GM21576 (cell line): ENCODE results near the gene MAPK14.
"Not testable (repeated sequence)": the region's sequence is repeated elsewhere in the genome, so short reads cannot be mapped to it uniquely, and the experiment has no call there.

ENCODE experiments used
- ATAC-seq: cut with Tn5 transposase; IDR thresholded peaks from one replicate; pipeline ENCODE4 v1.9.1; 2021; ENCODE audit warnings: mild to moderate bottlenecking, moderate library complexity; ENCODE audit not compliant: unreplicated experiment

The MAPK14 gene

DNA sequence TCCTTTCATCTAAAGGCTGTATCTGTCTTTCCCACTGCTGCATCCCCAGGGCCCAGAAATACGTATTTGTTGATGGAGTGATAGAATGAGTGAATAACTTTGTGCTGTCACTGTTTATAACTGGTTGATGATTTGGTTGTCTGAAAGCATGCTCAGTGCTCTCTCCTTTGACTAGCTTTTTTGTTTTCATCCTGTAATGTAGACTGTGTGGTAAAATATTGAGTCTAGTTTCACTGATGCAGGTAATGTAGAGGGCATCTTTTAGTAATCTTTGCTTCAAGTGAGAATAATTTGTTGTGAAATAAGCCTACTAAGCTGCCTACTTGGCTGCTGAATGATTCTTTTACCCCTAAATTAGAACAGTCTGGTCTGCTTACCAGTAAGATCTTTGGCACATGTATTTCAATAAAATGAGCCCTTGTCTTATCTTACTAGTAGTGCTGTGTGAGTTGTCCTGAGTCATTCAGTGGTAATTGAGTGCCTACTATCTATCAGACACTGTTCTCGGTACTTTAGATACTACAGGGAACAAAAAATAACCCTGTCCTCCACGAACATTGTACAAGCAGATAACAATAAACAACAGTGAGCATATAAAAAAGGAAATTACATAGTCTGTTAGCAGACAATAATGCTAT lies 39.9 kb downstream of the MAPK14 start:
- no peak for ATAC-seq

DNA sequence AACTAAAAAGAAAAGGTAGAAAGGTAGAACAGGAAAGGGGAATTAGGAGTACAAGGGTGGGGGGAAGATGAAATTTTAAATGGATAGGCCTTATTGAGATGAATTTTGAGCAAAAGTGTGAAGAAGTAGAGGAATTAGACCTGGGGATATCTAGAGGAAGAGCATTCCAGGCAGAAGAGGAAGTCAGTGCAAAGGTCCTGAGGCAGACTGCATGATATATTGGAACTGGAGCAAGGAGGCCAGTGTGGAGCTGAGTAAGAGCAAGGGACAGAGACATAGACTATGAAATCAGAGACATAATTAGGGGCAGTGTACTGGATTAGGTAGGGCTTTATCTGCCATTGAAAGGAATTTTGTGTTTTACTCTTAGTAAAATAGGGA lies 40.4 kb downstream of the MAPK14 start:
- ATAC-seq = no peak

GRCh38 chr6:36068586-36068985 lies 41.0 kb downstream of the MAPK14 start:
- ATAC-seq = no peak

GRCh38 chr6:36069573-36069972 lies 42.0 kb downstream of the MAPK14 start:
- ATAC-seq = no peak

DNA sequence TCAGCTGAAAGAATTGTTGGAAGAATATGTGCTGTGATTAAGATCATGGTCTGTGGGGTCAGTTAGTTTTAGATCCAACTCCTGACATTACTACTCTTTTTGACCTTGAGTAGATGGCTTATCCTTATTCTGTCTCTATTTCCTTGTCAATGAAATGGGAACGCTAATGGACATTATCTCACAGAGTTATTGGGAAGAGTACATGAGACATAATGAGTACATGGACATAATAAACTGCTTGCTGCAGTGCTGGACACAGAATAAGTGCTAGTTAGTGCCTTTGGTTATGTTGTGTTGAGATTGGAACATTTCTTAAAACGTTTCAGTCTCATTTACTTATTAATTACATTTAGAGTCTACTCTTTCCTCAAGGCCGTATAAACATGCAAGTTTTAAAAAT lies 42.6 kb downstream of the MAPK14 start:
- ATAC-seq = no peak

GRCh38 chr6:36071281-36071680 lies 43.7 kb downstream of the MAPK14 start:
- ATAC-seq = no peak

DNA sequence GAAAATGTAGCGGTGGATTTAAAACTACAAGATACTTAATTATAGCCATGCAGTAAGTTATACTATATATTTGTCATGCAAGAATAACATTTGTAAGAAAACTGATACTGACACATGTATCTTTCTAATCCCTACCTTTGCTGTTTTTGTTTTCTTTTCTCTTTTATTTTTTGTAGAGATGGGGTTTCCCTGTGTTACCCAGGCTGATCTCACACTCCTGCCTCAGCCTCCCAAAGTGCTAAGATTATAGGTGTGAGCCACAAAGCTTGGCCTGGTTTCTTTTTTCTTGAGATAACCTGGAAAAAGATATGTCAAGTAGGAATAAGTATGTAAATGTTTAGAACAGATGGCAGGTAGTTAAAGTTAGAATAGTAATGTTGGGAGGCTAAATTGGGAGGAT lies 44.1 kb downstream of the MAPK14 start:
- no peak for ATAC-seq

DNA sequence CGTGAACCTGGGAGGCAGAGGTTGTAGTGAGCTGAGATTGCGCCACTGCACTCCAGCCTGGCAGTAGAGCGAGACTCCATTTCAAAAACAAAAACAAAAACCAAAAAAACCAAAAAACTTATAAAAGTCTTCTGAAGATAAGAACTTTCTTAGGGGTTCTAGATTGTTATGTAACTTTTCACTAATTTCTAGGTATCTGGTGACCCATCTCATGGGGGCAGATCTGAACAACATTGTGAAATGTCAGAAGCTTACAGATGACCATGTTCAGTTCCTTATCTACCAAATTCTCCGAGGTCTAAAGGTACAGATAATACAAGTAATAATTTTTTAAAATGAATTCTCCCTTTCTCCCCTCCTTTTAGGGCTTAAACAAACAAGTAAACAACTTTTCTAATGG lies 45.1 kb downstream of the MAPK14 start:
- no peak for ATAC-seq

- no peak for ATAC-seq
These were observed 46.0 kb downstream of the MAPK14 start for GRCh38 chr6:36073587-36073986.

GRCh38 chr6:36075656-36076055 lies 48.0 kb downstream of the MAPK14 start:
- ATAC-seq = no peak

- ATAC-seq = no peak
These were observed 48.8 kb downstream of the MAPK14 start for GRCh38 chr6:36076178-36077063.

- ATAC-seq = no peak
These were observed 50.6 kb downstream of the MAPK14 start for GRCh38 chr6:36078159-36078558.

- ATAC-seq = no peak
These were observed 52.0 kb downstream of the MAPK14 start for GRCh38 chr6:36079601-36080000.

DNA sequence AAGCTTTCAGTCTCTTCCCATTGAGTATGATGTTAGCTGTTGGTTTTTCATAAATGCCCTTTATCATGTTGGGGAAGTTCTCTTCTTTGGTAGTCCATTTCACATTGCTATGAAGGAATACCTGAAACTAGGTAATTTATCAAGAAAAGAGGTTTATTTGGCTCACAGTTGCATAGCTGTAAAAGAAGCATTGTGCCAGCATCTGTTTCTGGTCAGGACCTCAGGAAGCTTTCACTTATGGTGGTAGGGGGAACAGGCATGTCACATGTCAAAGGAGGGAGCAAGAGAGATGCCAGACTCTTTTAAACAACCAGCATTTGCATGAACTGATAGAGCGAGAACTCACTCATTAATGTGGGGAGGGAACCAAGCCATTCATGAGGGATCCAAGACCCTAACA lies 54.7 kb downstream of the MAPK14 start:
- no peak for ATAC-seq

GRCh38 chr6:36083446-36083845 lies 55.8 kb downstream of the MAPK14 start:
- no peak for ATAC-seq

- ATAC-seq = not testable (repeated sequence)
These were observed 60.6 kb downstream of the MAPK14 start for GRCh38 chr6:36088204-36088603.

- ATAC-seq = no peak
These were observed 61.4 kb downstream of the MAPK14 start for GRCh38 chr6:36089048-36089447.

DNA sequence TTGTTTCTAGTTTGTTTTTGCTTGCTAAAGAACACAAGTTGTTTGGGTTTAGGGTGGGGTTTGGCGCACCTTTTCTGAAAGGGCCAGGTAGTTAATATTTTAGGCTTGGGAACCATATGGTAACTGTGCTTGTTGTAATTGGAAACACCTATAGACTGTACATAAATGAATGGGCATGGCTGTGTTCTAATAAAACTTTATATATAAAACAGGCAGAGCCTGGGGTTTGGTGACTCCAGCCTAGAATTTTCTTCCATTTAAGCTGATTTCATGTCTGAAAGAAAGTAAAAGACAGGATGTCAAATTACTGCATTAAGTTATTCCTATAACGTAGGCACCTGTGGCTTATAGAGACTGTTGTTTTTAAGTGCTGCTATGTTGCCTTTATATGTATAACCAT lies 66.6 kb downstream of the MAPK14 start:
- ATAC-seq = no peak

DNA sequence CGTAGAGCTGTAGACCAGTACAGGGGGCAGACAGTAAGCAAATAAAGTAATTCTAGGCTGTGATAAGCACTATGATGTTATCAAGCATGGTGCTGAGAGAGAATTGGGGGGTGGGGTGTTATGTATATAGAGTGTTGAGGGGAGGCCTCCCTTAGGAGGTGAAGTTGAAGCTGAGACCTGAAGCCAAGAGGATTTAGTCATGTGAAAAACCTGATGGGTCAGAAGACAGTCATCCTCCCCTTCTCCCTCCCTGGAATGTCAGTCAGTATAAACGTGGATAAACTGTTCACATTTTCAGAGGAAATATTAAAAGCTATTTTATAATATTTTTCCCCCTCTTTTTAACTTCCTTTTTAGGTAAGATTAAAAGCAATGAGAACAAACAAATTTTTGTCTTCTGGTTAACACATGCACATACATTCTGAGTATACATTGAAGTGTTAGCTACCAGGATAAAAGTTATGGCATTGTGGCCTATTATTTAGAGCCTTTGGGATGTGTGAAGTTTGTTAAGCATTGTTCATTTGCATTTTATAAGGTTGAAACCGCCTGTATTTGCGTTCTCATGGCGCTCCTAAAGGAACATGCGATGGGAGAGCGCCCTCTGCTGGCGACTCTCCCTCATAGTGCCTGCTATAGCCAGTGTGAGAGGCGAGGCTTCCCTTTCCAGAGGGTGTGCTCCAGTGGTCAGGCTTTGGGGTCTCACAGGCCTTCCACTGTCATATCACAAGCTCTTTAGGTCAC lies 67.3 kb downstream of the MAPK14 start:
- peak; percentile 72 for ATAC-seq

DNA sequence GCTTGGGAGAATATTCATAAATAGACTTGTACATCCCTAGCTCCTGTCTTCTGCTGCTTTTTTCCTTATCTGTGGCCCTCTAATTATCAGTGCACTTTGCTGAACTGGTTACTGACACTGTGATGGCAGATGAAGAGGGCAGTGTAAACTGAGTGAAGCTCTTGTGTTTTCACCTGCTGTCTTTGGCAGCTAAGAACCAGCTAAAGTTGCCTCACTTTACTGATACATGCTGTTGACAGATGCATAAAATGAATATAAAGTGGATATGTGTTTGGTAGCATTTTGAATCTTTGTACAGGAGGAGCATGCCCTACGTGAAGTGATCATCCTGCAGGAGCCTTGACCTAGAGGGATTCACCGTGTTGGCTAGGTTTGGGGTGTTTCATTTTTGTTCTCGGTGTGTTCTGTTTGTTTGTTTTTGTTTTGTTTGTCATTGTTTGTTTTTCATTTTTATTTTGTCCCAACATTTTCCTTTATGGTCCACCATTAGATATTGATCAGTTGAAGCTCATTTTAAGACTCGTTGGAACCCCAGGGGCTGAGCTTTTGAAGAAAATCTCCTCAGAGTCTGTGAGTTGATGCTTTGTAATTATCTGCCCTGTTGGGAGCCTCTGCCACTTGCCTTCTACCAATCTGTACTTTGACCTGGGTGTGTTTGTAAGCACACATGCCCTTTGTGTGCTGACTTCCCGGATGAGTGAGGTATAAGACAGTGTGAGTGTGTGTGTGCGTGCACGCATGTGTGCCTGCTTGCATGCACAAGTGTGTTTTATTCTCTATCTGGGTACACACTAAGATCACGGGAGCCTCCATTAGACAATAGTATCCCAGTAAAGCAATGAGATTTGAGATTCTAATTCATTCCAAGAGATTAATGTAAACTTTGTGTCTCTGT lies 68.1 kb downstream of the MAPK14 start:
- ATAC-seq = no peak
